GM18502 (cell line): ENCODE data around the gene TMEM11.

Experiments
- ATAC-seq: cut with Tn5 transposase; IDR thresholded peaks from one replicate; pipeline ENCODE4 v1.9.1; 2021; ENCODE audit warnings: mild to moderate bottlenecking; ENCODE audit not compliant: unreplicated experiment, poor library complexity

The TMEM11 gene

DNA sequence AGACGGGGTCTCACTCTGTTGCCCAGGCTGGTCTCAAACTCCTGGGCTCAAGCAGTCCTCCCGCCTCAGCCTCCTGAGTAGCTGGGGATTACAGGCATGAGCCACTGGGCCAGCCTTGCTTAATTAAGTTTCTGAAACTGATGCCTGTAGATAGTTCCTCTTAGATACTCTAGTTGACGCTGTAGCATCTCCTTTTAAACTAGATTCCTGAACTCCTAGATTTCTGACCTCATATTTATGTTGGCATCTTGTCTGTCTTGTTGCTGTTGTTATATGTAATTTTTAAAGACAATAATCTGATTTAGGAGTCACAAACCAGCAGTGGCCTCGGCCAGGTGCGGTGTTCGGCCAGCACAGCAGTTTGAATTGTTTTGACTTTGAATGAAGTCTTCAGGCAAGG, 49.7 kb downstream of the TMEM11 start:
- no peak for ATAC-seq

DNA sequence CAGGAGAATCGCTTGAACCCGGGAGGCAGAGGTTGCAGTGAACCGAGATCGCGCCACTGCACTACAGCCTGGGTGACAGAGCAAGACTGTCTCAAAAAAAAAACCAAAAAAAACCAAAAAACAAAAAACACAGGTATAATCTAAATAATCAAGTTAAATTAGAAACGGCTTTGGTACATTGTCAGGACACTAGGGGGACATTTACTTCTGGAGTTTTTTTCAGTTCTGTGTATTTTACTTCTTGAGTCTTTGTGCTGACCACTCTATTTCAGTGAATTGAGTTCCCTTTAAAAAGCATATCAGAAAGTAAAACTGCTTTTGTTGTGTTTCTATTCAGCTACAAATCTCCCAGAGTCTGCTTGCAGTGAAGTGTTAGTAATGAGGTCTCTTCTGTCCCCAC, 50.9 kb downstream of the TMEM11 start:
- no peak for ATAC-seq

DNA sequence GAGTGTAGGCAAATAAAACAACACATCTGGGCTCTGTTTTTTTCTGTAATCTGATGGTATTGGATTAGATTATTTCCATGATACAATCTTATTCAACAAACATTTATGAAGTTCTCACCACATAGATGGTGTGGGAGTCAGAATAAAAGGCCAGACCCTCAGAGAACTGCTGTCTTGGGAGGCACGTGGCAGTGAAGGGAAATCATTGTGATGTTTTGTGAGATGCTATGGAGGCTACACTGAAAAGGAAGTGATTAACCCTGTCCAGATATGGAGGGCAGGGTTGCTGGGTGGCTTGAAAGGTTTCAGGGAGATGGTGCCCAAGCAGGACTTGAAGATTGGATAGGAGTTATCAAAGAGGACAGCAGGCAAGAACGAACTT, 51.6 kb downstream of the TMEM11 start:
- no peak for ATAC-seq

DNA sequence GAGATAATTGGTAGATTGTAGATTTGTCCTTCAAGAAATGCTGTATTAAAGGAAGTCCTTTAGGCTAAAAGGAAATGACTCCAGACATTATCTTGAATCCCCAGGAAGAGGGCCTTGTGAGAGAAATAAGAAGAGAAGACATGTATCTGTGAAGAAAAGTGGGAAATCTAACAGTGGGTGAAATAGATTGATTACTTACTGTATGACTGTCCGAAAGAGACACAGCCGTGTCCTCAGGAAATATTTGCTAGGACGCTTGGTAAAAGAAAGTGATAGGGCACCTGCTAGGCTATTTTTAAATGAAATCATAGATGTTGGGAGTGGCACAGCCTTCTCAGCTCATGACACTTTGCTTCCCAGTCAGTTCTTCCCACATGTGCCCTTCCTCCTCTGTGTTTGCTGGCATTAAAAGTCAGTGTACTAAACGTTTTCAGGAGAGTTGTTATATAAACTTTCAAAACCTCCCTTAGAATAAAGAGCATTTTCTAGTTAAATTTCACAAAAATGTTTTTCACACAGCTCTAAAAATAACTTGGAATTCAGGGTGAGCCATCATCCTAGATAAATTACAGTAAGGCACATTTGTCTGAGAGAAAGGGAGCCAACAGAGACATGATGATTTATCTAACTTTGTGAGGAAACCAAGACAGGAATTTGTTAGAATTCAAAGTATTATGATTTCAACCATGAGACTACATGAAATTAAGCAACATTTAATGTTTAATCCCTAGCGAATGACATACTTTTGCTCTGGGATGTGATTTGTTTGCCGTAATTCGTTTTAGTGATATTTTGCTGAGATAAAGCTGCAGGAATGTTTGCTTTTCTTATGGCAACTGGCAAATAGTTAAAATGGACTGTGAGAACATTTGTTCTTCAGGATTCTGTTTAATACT, 52.2 kb downstream of the TMEM11 start:
- no peak for ATAC-seq

DNA sequence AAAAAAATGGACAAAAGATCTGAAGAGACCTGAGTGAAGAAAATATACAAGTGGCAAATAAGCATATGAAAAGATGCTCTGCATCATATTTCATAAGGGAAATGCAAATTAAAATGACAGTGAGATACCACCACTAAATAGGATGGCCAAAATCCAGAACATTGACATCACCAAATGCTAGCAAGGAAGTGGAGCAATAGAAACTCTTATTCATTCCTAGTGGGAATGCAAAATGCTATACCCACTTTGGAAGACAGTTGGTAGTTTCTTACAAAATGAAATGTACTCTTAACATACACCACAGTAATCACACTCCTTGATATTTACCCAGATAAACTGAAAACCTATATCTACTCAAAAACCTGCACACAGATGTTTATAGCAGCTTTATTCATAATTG, 53.6 kb downstream of the TMEM11 start:
- no peak for ATAC-seq

DNA sequence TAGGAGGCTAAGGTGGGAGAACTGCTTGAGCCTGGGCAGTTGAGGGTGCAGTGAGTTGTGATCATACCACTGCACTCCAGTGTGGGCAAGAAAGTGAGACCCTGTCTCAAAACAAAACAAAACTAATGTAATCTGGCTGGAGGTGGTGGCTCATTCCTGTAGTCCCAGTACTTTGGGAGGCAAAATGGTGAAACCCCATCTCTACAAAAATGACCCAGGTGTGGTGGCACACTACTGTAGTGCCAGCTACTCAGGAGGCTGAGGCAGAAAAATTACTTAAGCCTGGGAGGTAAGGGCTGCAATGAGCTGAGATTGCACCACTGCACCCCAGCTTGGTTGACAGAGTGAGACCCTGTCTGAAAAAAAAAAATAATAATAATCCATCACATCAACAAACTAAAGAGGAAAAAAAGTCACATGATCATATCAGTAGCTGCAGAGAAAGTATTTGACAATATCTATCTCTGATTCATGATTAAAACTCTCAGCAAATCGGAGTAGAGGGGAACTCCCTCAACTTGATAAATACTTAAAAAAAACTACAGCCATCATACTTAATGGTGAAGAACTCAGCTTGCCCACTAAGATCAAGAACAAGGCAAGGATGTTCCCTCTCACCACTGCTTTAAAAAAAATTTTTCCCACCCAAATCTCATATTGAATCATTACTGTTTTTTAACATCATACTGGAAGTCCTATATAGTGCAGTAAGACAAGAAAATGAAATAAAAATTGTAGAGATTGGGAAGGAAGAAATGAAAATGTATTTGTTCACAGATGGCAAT, 56.2 kb downstream of the TMEM11 start:
- no peak for ATAC-seq

DNA sequence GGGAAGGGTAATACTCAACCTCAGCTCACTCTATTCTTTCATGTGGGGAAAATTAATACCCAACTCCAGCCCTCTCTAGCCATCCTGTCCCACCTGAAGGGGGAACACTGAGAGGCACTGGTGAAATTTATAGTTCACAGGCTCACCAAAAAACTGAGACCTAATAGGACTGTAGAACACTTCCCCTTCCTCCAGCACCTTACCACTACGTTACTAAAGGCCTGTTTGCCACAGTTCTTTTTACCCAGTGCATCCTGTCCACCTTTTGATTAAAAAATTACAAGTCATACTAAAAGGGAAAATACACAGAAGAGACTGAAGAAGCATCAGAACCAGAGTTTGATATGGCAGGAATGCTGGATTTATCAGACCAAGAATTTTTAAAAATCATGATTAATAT, 61.2 kb downstream of the TMEM11 start:
- ATAC-seq = no peak

DNA sequence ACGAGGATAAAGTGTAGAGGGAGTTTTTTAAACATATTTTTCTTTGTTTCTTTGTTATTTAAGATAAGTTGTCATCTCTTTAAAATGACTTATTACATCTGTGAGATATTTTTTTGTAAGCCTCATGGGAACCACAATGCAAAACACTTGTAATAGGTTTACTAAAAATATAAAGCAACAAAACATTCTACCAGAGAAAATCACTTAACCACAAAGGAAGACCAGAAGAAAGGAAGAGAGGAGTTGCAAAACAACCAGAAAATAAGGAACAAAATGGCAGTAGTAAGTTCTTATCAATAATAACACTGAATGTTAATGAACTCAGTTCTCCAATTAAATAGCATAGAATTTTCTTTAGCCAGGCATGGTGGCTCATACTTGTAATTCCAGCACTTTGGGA, 64.3 kb downstream of the TMEM11 start:
- ATAC-seq = no peak
